SK-N-MC (cell line): Measurements from ENCODE around the gene TMEM147.

Source experiments
- EZH2 ChIP-seq: fragments of 200-600 bp; sonication (generic); IDR thresholded peaks from one replicate; pipeline ENCODE4 v1.6.1; 2017; ENCODE audit warnings: antibody characterized with exemption
- POLR2AphosphoS5 ChIP-seq: IDR thresholded peaks from 2 replicates; pipeline ENCODE4 v1.6.1; 2012; ENCODE audit warnings: mild to moderate bottlenecking, low read depth, low read length, borderline replicate concordance

DNA sequence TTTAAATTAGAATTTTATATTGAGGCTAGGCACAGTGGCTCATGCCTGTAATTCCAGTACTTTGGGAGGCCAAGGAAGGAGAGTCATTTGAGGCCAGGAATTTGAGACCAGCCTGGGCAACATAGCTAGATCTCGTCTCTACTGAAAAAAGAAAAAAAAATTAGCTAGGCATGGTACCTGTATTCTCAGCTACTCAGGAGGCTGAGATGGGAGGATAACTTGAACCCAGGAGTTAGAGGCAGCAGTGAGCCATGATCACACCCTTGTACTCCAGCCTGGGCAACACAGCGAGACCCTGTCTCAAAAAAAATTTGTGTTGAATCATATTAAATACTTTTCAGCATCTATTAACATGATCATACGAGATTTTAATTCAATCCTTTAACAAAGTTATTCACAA lies 45.4 kb downstream of the TMEM147 start:
- TF ChIP-seq EZH2 (no peak), POLR2AphosphoS5 (no peak)
